ENCODE results near the gene TMEM62. TPM values are rescaled to one million over a fixed set of nuclear protein-coding genes. Genes with fewer than 3 reads are reported as not detected.

Gene TMEM62
- total RNA-seq, result 10 to 100 TPM; 15.3 to 18.5 TPM

DNA sequence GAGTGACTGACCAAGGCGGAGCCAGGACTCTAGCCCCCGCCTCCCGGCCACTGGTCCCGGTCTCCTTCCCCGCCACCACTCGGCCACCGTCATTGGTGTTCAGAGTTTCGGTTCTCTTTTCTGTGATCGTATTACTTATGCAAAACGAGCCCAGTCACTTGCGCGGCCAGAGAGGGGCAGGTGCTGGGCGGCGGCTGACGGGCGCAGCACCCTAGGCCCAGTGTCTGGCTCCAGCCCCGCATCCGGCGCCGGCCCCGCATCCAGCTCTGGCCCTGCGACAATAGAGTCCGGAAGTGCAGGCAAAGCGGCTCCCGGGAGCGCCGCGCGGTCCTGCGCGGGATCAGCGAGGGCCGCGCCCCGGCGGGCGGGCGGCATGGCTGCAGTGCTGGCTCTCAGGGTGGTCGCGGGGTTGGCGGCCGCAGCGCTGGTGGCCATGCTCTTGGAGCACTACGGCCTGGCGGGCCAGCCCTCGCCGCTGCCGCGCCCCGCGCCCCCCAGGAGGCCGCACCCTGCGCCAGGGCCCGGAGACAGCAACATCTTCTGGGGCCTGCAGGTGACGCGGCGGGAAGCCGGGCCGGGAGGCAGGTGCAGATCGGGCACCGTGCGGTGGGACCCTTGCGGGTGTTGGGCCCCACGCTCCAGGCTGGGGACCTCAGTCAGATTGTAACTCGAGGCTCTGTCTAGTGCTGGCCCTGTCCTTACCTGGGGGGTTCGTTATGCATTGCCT lies at the start of gene TMEM62:
TSS of gene TMEM62 (plus strand) at position 157 of the 727 bp plus-strand sequence. CDS start at position 374, 217 bp downstream.
- Mint-ChIP-seq H3K4me1 (peaks cover 28% of the 10 kb centered on the region), H3K4me3 (peak within 1 kb of the TSS; percentile 92), H3K36me3 (ENCODE audit: low read depth) (peaks cover 31% of the 10 kb centered on the region), H3K27ac (peak within 1 kb of the TSS; percentile 95), H3K9me3 (peaks cover 4% of the 10 kb centered on the region), H3K27me3 (peaks cover 14% of the 10 kb centered on the region)
- CTCF ChIA-PET, result interaction anchor here (0.9 to 1.4 kb wide), 2 partner anchors 11 to 27 kb away, joined by 3 to 4 read pairs; no protein-coding TSS in a partner anchor
- POLR2A ChIA-PET, result interaction anchor here (0.6 kb wide), 1 partner anchor 21 kb away, joined by 3 read pairs; no protein-coding TSS in a partner anchor
- DNase-seq, result peak; percentile 71

DNA sequence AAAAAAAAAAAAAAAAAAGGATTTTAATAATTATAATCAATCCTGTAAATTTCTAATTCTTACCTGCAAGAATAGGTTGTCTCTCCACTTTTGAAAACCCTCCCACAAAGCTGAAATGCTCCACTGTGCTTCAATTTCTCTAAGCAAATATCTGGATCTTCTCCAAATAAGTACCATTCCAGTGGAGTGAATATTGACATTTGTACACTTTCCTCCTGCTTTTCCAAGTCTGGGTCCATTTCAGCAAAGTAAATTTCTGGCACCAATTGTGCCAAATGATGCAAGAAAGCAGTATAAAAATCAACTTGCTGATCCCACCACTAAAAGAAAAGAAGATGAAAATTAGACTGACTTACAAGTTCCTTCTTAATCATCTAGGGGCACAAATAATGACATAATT lies 47.5 kb upstream of the TMEM62 start:
- no peak for DNase-seq
- peaks cover 35% of the 10 kb centered on the region for H3K36me3 Mint-ChIP-seq (ENCODE audit: low read depth)
- no peak overlapping the region for H3K27ac Mint-ChIP-seq
- H3K9me3 Mint-ChIP-seq, result no peaks in the 10 kb centered on the region
- no peak overlapping the region for H3K4me3 Mint-ChIP-seq
- ChIA-PET POLR2A (no interaction called here), CTCF (interaction anchor here (0.6 kb wide), 1 partner anchor 804 kb away, joined by 4 read pairs; no protein-coding TSS in a partner anchor)
- peaks cover 18% of the 10 kb centered on the region for H3K4me1 Mint-ChIP-seq
- H3K27me3 Mint-ChIP-seq, result no peaks in the 10 kb centered on the region

DNA sequence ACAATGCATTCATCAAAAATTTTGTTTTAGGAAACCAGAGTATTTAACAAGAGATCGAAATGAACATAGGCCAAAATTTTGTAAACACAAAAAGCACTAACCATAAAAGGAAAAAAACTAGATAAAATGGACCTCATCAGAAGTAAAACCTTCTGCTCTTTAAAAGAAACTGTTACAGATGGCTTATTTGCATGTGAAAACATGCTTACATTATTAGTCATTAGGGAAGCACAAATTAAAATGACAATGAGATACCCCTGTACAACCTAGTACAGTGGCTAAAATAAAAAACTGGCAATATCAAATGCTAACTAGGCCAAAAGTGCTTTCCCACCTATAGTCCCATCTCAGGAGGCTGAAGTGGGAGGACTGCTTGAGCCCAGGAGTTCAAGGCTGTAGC lies 46.8 kb upstream of the TMEM62 start:
- H3K4me1 Mint-ChIP-seq, result peaks cover 18% of the 10 kb centered on the region
- H3K4me3 Mint-ChIP-seq, result no peak overlapping the region
- no peaks in the 10 kb centered on the region for H3K9me3 Mint-ChIP-seq
- no peak for DNase-seq
- H3K27ac Mint-ChIP-seq, result no peak overlapping the region
- H3K36me3 Mint-ChIP-seq (ENCODE audit: low read depth), result peaks cover 34% of the 10 kb centered on the region
- ChIA-PET CTCF (no interaction called here), POLR2A (no interaction called here)
- no peaks in the 10 kb centered on the region for H3K27me3 Mint-ChIP-seq

DNA sequence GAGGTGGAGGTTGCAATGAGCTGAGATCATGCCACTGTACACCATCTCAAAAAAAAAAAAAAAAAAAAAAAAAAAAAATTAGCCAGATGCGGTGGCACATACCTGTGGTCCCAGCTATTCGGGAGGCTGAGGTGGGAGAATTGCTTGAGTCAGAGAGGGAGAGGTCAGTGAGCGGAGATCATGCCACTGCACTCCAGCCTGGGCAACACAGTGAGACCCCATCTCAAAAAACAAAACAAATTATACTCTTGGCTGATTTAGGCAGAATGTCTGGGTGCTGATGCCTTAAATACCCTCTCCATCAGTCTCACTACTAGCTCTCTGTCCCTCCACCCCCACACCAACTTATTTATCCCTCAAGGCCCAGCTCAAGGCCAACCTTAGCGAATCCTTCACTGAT lies 41.5 kb upstream of the TMEM62 start:
- POLR2A ChIA-PET, result no interaction called here
- peaks cover 34% of the 10 kb centered on the region for H3K36me3 Mint-ChIP-seq (ENCODE audit: low read depth)

DNA sequence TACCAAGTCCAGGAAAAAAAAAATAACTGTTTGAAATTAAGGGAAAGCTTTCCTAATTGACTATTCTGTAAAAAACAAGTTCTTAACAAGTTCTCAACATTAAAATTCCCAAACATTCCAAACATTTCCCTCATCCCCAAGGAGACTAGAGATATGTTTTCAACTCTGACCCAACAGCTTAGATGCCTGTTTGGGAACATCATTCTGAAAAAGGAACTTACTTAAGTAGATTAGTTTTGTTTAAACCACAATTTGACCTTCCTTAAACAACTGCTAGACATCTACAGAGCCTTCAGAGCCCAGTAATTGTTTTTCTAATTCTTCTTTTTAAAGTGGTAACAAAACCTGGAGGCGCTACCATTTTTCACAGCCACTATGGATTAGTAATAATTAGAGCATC lies 40.4 kb upstream of the TMEM62 start:
- Mint-ChIP-seq H3K4me1 (peaks cover 36% of the 10 kb centered on the region), H3K4me3 (no peak overlapping the region), H3K9me3 (no peaks in the 10 kb centered on the region), H3K27me3 (no peaks in the 10 kb centered on the region), H3K36me3 (ENCODE audit: low read depth) (peaks cover 39% of the 10 kb centered on the region), H3K27ac (no peak overlapping the region)
- DNase-seq, result no peak
- POLR2A ChIA-PET, result no interaction called here
- CTCF ChIA-PET, result interaction anchor here (1.8 kb wide), 1 partner anchor 10 kb away, joined by 4 read pairs; no protein-coding TSS in a partner anchor

More for the DNA sequence above, 41.5 kb upstream of the TMEM62 start:
- H3K4me1 Mint-ChIP-seq, result peaks cover 31% of the 10 kb centered on the region
- no peak for DNase-seq
- no peaks in the 10 kb centered on the region for H3K27me3 Mint-ChIP-seq
- H3K4me3 Mint-ChIP-seq, result no peak overlapping the region
- no peaks in the 10 kb centered on the region for H3K9me3 Mint-ChIP-seq
- H3K27ac Mint-ChIP-seq, result no peak overlapping the region
- CTCF ChIA-PET, result interaction anchor here (0.9 kb wide), 1 partner anchor 18 kb away, joined by 3 read pairs; no protein-coding TSS in a partner anchor

DNA sequence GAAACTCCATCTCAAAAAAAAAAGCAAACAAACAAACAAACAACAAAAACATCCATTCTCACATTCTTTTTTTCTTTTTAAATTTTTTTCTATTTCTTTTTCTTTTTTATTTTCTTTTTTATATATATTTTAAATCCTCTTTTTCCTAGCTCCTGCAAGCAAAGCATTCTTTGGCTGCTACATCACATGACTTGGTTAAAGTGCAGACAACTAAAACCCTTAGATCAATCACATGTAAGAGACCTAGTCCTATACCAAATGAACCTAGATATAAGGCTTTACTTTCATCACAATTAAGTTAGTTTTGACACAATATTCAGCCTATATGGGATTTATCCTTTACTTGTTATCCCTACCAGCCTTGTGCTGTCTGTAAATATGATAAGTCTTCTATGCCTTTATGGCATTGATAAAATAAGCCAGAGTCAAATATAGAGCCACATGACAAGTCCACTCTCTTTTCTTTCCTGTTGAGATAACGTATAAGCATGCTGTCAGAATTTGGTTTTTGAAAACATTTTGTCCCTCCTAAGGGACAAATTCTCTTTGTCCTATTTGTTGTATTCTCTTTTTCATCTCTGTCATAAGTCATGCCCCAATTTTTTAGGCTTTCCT lies 38.9 kb upstream of the TMEM62 start:
- ChIA-PET CTCF (no interaction called here), POLR2A (interaction anchor here (0.7 kb wide), 1 partner anchor 305 kb away, joined by 3 read pairs; no protein-coding TSS in a partner anchor)
- no peak overlapping the region for H3K27ac Mint-ChIP-seq
- no peaks in the 10 kb centered on the region for H3K9me3 Mint-ChIP-seq
- peaks cover 38% of the 10 kb centered on the region for H3K4me1 Mint-ChIP-seq
- no peak for DNase-seq
- H3K27me3 Mint-ChIP-seq, result no peaks in the 10 kb centered on the region
- peaks cover 38% of the 10 kb centered on the region for H3K36me3 Mint-ChIP-seq (ENCODE audit: low read depth)
- H3K4me3 Mint-ChIP-seq, result no peak overlapping the region

DNA sequence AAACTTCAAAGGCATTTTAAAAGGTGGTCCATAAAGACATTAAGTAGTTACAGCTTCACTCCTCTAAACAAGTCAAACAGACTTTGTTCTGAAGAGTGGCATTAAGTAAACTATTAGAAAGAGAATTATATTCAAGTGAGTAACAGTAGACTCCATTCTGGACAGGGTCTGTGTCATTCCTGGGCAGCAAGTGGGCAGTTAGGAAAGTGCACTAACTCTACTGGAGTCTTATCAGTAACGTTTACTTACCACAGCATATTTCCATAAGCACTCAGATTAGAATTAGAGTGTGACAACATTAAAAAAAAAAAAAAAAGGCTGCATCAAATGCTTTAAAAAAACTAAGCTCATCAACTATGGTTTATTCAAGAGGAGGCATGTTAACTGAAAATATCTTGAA lies 38.1 kb upstream of the TMEM62 start:
- H3K36me3 Mint-ChIP-seq (ENCODE audit: low read depth), result peaks cover 40% of the 10 kb centered on the region
- CTCF ChIA-PET, result interaction anchor here (0.6 to 1.0 kb wide), 3 partner anchors 11 to 331 kb away, joined by 4 read pairs; no protein-coding TSS in a partner anchor
- POLR2A ChIA-PET, result no interaction called here
- DNase-seq, result no peak
- H3K27me3 Mint-ChIP-seq, result no peaks in the 10 kb centered on the region
- H3K27ac Mint-ChIP-seq, result no peak overlapping the region
- no peak overlapping the region for H3K4me3 Mint-ChIP-seq
- no peaks in the 10 kb centered on the region for H3K9me3 Mint-ChIP-seq
- peaks cover 42% of the 10 kb centered on the region for H3K4me1 Mint-ChIP-seq

DNA sequence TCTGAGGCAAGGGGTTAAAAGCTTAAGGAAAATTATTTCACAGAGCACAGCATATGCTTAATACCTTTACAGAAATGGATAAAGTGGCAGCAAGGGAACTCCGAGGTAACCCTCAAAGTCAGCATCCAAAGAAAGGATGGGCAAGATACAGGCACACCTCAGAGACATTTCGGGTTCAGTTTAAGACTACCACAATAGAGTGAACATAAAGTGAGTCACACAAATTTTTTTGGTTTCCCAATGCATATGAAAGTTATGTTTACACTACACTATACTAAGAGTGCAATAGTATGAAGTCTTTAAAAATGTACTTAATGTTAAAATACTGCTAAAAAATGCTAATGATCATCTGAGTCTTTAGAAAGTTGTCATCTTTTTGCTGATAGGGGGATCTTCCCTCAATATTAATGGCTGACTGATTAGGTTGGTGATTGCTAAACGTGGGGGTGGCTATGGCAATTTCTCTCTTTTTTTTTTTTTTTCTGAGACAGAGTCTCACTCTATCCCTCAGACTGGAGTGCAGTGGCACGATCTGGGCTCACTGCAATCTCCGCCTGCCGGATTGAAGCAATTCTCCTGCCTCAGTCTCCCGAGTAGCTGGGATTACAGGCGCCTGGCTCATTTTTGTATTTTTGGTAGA lies 37.6 kb upstream of the TMEM62 start:
- ChIA-PET CTCF (interaction anchor here (0.6 to 1.0 kb wide), 3 partner anchors 11 to 331 kb away, joined by 4 read pairs; no protein-coding TSS in a partner anchor), POLR2A (no interaction called here)
- H3K36me3 Mint-ChIP-seq (ENCODE audit: low read depth), result peaks cover 43% of the 10 kb centered on the region
- H3K9me3 Mint-ChIP-seq, result no peaks in the 10 kb centered on the region
- DNase-seq, result no peak
- no peak overlapping the region for H3K27ac Mint-ChIP-seq
- H3K4me3 Mint-ChIP-seq, result no peak overlapping the region
- no peaks in the 10 kb centered on the region for H3K27me3 Mint-ChIP-seq
- peaks cover 42% of the 10 kb centered on the region for H3K4me1 Mint-ChIP-seq

DNA sequence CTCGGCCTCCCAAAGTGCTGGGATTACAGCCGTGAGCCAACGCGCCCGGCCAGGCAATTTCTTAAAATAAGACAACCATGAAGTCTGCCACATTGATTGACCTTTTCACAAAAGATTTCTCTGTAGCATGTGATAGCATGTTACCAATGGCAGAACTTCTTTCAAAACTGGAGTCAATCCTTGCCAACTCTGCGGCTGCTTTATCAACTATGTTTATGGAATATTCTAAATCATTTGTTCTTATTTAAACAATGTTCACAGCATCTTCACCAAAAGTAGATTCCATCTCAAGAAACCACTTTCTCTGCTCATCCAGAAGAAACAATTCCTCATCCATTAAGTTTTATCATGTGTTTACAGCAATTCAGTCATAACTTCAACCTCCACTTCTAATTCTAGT lies 37.0 kb upstream of the TMEM62 start:
- Mint-ChIP-seq H3K27ac (no peak overlapping the region), H3K9me3 (no peaks in the 10 kb centered on the region), H3K4me1 (peaks cover 48% of the 10 kb centered on the region), H3K27me3 (no peaks in the 10 kb centered on the region), H3K36me3 (ENCODE audit: low read depth) (peaks cover 47% of the 10 kb centered on the region), H3K4me3 (no peak overlapping the region)
- ChIA-PET CTCF (no interaction called here), POLR2A (no interaction called here)
- no peak for DNase-seq

DNA sequence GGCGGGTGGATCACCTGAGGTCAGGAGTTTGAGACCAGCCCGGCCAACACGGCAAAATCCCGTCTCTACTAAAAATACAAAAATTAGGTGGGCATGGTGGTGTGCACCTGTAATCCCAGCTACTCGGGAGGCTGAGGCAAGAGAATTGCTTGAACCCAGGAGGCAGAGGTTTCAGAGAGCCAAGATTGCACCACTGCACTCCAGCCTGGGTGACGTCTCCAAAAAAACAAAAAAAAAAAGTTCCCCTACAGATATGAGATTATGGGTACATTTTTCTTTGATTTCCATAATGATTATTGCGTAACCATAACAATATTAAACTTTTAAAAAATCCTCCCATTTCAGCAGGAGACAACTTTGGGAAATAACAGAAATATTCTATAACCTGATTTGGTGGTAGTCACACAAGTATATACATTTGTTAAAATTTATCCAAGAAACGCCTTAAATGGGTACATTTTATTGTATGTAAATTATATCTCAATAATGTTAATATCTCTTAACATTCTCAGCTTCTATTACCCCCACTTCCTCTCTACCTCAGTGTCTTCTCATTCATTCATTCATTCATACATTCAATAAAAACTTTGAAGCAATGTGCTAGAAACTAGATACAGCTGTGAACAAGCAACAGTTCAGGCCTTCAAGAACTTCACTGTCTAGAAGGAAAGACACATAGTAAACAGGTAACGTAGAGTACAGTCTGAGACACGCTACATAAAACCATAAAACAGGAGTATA lies 34.1 kb upstream of the TMEM62 start:
- Mint-ChIP-seq H3K27me3 (no peaks in the 10 kb centered on the region), H3K36me3 (ENCODE audit: low read depth) (peaks cover 59% of the 10 kb centered on the region), H3K4me3 (no peak overlapping the region), H3K9me3 (no peaks in the 10 kb centered on the region), H3K4me1 (peaks cover 68% of the 10 kb centered on the region), H3K27ac (no peak overlapping the region)
- CTCF ChIA-PET, result interaction anchor here (1.1 kb wide), 1 partner anchor 10 kb away, joined by 3 read pairs; no protein-coding TSS in a partner anchor
- POLR2A ChIA-PET, result no interaction called here
- no peak for DNase-seq

DNA sequence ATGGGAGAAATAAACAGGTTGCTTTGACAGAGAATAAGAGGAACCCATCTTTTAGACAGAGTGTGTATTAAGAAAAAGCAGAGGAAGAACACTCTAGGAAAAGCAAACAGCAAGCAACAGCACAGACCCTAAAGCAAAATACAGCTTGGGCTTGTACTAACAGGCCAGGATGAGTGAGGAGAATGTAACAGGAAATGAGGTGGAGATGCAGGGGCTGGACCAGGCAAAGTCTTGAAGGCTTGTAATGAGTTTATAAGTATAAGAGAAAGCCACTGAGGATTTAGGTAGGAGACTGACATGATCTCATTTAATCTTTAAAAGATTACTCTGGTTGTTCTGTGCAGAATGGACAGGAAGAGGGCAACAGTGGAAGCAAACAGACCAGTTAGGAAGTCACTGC lies 32.4 kb upstream of the TMEM62 start:
- no peak for DNase-seq
- no peaks in the 10 kb centered on the region for H3K27me3 Mint-ChIP-seq
- peak overlapping the region; percentile 51 for H3K27ac Mint-ChIP-seq
- H3K36me3 Mint-ChIP-seq (ENCODE audit: low read depth), result peaks cover 55% of the 10 kb centered on the region
- ChIA-PET CTCF (no interaction called here), POLR2A (no interaction called here)
- no peaks in the 10 kb centered on the region for H3K9me3 Mint-ChIP-seq
- H3K4me1 Mint-ChIP-seq, result peaks cover 65% of the 10 kb centered on the region
- H3K4me3 Mint-ChIP-seq, result no peak overlapping the region

DNA sequence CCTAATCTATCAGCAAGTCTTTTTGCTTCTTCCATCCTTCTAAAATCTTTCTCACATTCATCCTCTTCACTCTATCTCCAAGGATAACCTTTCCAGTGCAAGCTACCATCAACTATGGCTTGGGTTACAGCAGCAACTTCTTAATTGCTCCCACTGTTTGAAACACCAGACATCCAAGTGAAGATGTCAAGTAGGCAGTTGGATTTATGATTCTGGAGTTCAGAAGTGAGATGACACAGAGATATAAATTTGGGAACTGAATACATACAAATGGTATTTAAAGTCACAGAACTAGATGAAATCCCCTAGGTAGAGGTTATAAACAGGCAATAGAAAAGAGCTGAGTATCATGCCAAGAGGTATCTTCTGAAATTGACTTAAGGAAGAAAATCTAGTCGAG lies 31.2 kb upstream of the TMEM62 start:
- Mint-ChIP-seq H3K27me3 (no peaks in the 10 kb centered on the region), H3K27ac (peak overlapping the region; percentile 68), H3K36me3 (ENCODE audit: low read depth) (peaks cover 50% of the 10 kb centered on the region), H3K9me3 (no peaks in the 10 kb centered on the region), H3K4me1 (peaks cover 65% of the 10 kb centered on the region), H3K4me3 (no peak overlapping the region)
- POLR2A ChIA-PET, result no interaction called here
- no peak for DNase-seq
- CTCF ChIA-PET, result interaction anchor here (0.6 kb wide), 1 partner anchor 9 kb away, joined by 4 read pairs; no protein-coding TSS in a partner anchor
